ENCODE results near the gene LIMD2. TPM values are rescaled to one million over a fixed set of nuclear protein-coding genes. Genes with fewer than 3 reads are reported as not detected.

LIMD2 gene
- total RNA-seq, 4 donors from 2014 or later = 1.6 to 8.5 (median 4.7) TPM

GRCh38 chr17:63695889-63696288, 4.0 kb downstream of the LIMD2 start:
- Histone ChIP-seq H3K4me1 (peaks cover 21 to 51% (median 32%) of the 10 kb centered on the region in 3 donors), H3K4me3 (no peak overlapping the region), H3K27me3 (peaks cover 0 to 18% (median 0%) of the 10 kb centered on the region in 4 donors), H3K36me3 (peaks cover 8 to 46% (median 34%) of the 10 kb centered on the region in 3 donors), H3K9me3 (no peaks in the 10 kb centered on the region), H3K27ac (no peak overlapping the region)
- no peak for DNase-seq
- intact Hi-C loops (cut with DNase I) = no loop called here
- WGBS, 2 donors = 83 to 100% methylated on average over 3 to 6 of the region's 6 CpGs
- TF ChIP-seq CTCF (IDR thresholded peaks at IDR 0.05) (no peak), POLR2A (IDR thresholded peaks at IDR 0.05) (no peak)

- 57 to 69% methylated on average over 9 to 13 of the region's 15 CpGs for WGBS, 2 donors
- Histone ChIP-seq H3K9me3 (no peaks in the 10 kb centered on the region), H3K4me3 (no peak overlapping the region), H3K4me1 (peaks cover 19 to 44% (median 25%) of the 10 kb centered on the region in 3 donors), H3K36me3 (peaks cover 16 to 53% (median 42%) of the 10 kb centered on the region in 3 donors), H3K27me3 (peaks cover 0 to 12% (median 0%) of the 10 kb centered on the region in 4 donors), H3K27ac (peak overlapping the region in 1 of 4 donors; percentile 28)
- DNase-seq = no peak
- TF ChIP-seq POLR2A (IDR thresholded peaks at IDR 0.05) (no peak), CTCF (IDR thresholded peaks at IDR 0.05) (no peak)
- intact Hi-C loops (cut with DNase I) = no loop called here
Observed at GRCh38 chr17:63694950-63695773, 4.8 kb downstream of the LIMD2 start.

GRCh38 chr17:63694229-63694949, 5.5 kb downstream of the LIMD2 start:
- H3K36me3 ChIP-seq = peaks cover 24 to 61% (median 49%) of the 10 kb centered on the region in 3 donors
- intact Hi-C loops (cut with DNase I) = no loop called here

GRCh38 chr17:63693411-63694113, 6.4 kb downstream of the LIMD2 start:
- Histone ChIP-seq H3K36me3 (peaks cover 27 to 69% (median 58%) of the 10 kb centered on the region in 3 donors), H3K9me3 (no peaks in the 10 kb centered on the region), H3K27me3 (no peaks in the 10 kb centered on the region), H3K4me1 (peaks cover 12 to 30% (median 13%) of the 10 kb centered on the region in 3 donors), H3K27ac (no peak overlapping the region), H3K4me3 (no peak overlapping the region)
- WGBS, 2 donors = 94 to 100% methylated on average over 1 to 3 of the region's 18 CpGs
- intact Hi-C loops (cut with DNase I) = no loop called here
- TF ChIP-seq CTCF (IDR thresholded peaks at IDR 0.05) (no peak), POLR2A (IDR thresholded peaks at IDR 0.05) (no peak)
- no peak for DNase-seq

More at GRCh38 chr17:63694229-63694949, 5.5 kb downstream of the LIMD2 start:
- H3K27me3 ChIP-seq = peaks cover 0 to 4% (median 0%) of the 10 kb centered on the region in 4 donors
- H3K9me3 ChIP-seq = no peaks in the 10 kb centered on the region
- TF ChIP-seq POLR2A (IDR thresholded peaks at IDR 0.05) (no peak), CTCF (IDR thresholded peaks at IDR 0.05) (no peak)
- H3K4me1 ChIP-seq = peaks cover 19 to 39% (median 20%) of the 10 kb centered on the region in 3 donors
- 86 to 91% methylated on average over 3 to 4 of the region's 12 CpGs for WGBS, 2 donors
- DNase-seq = no peak
- no peak overlapping the region for H3K4me3 ChIP-seq
- H3K27ac ChIP-seq = no peak overlapping the region
